ENCODE data around the gene CHD2. TPM values are rescaled to one million over a fixed set of nuclear protein-coding genes. Genes with fewer than 3 reads are reported as not detected.
"Not testable (repeated sequence)": the region's sequence is repeated elsewhere in the genome, so short reads cannot be mapped to it uniquely, and the experiment has no call there.

The CHD2 gene
- total RNA-seq, 2 experiments from 2014 or later = 164 to 185 TPM

DNA sequence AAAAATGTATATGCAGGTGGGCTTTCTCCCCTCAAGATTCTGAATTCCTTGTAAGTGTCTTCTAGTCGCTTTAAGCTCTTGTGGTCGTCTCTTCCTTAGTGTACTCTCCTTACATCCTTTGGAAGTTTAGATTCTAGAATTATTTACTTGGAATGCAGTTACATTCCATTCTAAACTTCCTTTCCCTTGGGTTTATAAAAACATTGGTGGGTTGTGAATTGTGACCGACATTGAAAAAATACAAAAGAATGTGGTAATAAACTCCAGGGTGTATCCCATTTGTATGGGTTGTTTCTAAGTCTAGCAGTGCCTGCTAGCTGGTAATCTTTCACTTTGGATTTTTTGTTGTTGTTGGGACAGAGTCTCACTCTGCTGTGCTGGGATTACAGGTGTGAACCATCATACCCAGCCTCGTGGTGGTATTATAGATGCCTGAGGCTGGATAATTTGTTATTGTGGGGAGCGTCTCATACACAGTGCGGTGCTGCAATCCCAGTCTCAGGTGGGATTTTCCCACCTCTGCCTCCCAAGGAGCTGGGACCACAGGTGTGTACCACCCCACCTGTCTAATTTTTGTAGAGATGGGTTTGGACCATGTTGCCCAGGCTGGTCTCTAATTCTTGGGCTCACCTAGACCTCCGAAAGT lies 9.1 kb downstream of the CHD2 start:
- Mint-ChIP-seq H3K36me3 (ENCODE audit: low read depth) (peaks cover 63% of the 10 kb centered on the region), H3K27me3 (ENCODE audit: low read depth) (peaks cover under 1% of the 10 kb centered on the region), H3K9me3 (no peaks in the 10 kb centered on the region), H3K27ac (peak overlapping the region; percentile 100), H3K4me3 (peak overlapping the region; percentile 92), H3K4me1 (ENCODE audit: low read depth) (peaks cover 89% of the 10 kb centered on the region)
- CTCF ChIA-PET = interaction anchor here (0.6 to 5.2 kb wide), 6 partner anchors 9 to 112 kb away, joined by 3 to 24 read pairs (median 10); no protein-coding TSS in a partner anchor
- intact Hi-C loops (cut with micrococcal nuclease) = loop anchor here (10.0 kb wide), 1 partner anchor 1326 kb away; the partner anchor contains the start of gene MCTP2
- DNase-seq = peak; percentile 8

DNA sequence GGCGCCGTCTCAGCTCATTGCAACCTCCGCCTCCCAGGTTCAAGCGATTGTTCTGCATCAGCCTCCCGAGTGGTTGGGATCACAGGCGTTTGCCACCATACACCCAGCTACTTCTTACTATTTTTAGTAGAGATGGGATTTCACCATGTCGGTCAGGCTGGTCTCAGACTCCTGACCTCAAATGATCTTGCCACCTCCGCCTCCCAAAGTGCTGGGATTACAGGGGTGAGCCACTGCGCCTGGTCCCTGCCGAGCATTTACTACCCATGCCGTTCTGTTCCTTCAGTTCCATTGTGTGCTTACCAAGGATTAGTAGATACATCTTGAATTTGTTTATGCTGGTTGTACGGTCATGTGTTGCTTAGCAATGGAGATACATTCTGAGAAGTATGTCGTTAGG lies 10.3 kb downstream of the CHD2 start:
- H3K9me3 Mint-ChIP-seq = no peaks in the 10 kb centered on the region
- peaks cover 58% of the 10 kb centered on the region for H3K36me3 Mint-ChIP-seq (ENCODE audit: low read depth)
- intact Hi-C loops (cut with micrococcal nuclease) = no loop called here
- H3K27me3 Mint-ChIP-seq (ENCODE audit: low read depth) = no peaks in the 10 kb centered on the region
- peak overlapping the region; percentile 98 for H3K27ac Mint-ChIP-seq
- no peak for DNase-seq
- H3K4me1 Mint-ChIP-seq (ENCODE audit: low read depth) = peaks cover 93% of the 10 kb centered on the region
- peak overlapping the region; percentile 41 for H3K4me3 Mint-ChIP-seq
- CTCF ChIA-PET = interaction anchor here (3.5 kb wide), 1 partner anchor 113 kb away, joined by 16 read pairs; no protein-coding TSS in a partner anchor

DNA sequence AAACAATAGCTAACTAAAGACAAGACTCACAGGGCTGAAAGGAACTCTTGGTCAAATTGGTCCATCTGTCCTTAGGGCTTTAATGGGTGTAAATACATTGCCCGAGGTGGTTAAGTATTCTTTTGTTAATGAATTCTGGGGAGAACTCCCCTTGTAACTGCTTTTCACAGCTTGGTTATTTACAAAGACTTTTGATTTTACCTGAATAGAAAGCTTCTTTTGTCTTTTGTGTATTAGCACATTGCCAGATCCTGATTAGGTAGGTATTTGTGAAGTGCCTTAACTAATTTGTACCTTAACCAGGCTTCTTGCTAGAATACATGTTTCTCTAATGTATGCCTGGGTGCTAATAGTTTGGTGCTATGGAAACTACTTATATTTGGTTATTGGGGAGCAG lies 14.0 kb downstream of the CHD2 start:
- Mint-ChIP-seq H3K4me3 (peak overlapping the region; percentile 88), H3K27me3 (ENCODE audit: low read depth) (no peaks in the 10 kb centered on the region), H3K9me3 (no peaks in the 10 kb centered on the region), H3K36me3 (ENCODE audit: low read depth) (peaks cover 63% of the 10 kb centered on the region), H3K4me1 (ENCODE audit: low read depth) (peaks cover 82% of the 10 kb centered on the region), H3K27ac (peak overlapping the region; percentile 98)
- CTCF ChIA-PET = interaction anchor here (0.6 to 8.8 kb wide), 6 partner anchors 11 to 125 kb away, joined by 3 to 61 read pairs (median 8); partner anchors contain the start of gene CHD2
- intact Hi-C loops (cut with micrococcal nuclease) = no loop called here
- no peak for DNase-seq

DNA sequence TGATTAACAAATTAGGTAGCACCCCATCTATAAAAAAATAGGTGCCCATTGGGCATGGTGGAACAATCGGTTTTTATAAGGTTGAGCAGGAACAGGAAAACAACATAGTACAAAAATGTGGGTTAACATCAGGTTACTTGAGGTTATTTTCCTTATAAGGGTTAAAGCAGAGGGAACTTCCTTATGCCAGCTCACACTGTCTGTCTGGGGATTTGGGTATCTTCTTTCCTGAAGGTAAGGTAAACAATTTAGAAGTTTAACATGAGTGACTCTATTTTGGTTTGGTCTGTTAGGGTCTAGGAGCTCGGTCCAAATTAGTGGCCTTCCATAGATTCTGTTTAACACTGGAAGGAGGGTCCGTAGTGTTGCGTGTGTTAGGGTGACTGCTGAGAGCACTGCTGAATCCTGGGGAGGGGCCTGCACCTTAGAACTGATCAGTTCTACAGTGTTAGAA lies 14.7 kb downstream of the CHD2 start:
- CTCF ChIA-PET = interaction anchor here (0.6 to 8.8 kb wide), 8 partner anchors 8 to 125 kb away, joined by 3 to 61 read pairs (median 6); partner anchors contain the start of gene CHD2
- no peaks in the 10 kb centered on the region for H3K9me3 Mint-ChIP-seq
- peaks cover 82% of the 10 kb centered on the region for H3K4me1 Mint-ChIP-seq (ENCODE audit: low read depth)
- peak overlapping the region; percentile 88 for H3K4me3 Mint-ChIP-seq
- no peaks in the 10 kb centered on the region for H3K27me3 Mint-ChIP-seq (ENCODE audit: low read depth)
- DNase-seq = no peak
- peak overlapping the region; percentile 98 for H3K27ac Mint-ChIP-seq
- peaks cover 61% of the 10 kb centered on the region for H3K36me3 Mint-ChIP-seq (ENCODE audit: low read depth)
- intact Hi-C loops (cut with micrococcal nuclease) = no loop called here

DNA sequence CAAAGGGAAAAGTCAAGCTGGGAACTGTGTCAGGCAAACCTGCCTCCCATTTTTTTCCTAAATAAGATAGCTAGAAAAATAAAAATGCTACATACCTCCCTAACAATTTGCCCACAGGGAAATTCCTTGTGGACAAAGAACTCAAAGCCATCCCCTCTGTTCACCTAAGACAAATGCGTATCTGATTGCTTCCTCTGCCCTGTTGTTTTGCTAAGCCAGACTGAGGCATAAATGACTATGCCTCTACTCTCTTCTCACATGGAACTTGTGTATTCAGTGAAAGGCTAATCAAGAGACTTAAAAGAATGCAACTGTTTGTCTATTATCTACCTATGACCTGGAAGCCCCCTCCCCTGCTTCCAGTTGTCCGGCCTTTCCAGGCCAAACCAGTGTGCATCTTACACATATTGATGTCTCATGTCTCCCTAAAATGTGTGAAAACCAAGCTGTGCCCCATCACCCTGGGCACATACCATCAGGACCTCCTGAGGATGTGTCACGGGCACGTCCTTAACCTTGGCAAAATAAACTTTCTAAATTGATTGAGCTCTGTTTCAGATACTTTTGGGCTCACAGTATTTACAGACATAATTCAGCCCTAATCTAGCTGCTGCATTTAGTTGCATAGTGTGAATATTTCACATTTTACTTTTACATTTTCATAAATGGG lies 15.8 kb downstream of the CHD2 start:
- H3K36me3 Mint-ChIP-seq (ENCODE audit: low read depth) = peaks cover 60% of the 10 kb centered on the region
- no peaks in the 10 kb centered on the region for H3K27me3 Mint-ChIP-seq (ENCODE audit: low read depth)
- H3K4me3 Mint-ChIP-seq = peak overlapping the region; percentile 65
- CTCF ChIA-PET = interaction anchor here (0.6 to 8.8 kb wide), 12 partner anchors 9 to 827 kb away, joined by 3 to 61 read pairs (median 6); partner anchors contain the start of gene CHD2
- no peak for DNase-seq
- intact Hi-C loops (cut with micrococcal nuclease) = no loop called here
- H3K27ac Mint-ChIP-seq = peak overlapping the region; percentile 98
- H3K9me3 Mint-ChIP-seq = no peaks in the 10 kb centered on the region
- H3K4me1 Mint-ChIP-seq (ENCODE audit: low read depth) = peaks cover 85% of the 10 kb centered on the region

DNA sequence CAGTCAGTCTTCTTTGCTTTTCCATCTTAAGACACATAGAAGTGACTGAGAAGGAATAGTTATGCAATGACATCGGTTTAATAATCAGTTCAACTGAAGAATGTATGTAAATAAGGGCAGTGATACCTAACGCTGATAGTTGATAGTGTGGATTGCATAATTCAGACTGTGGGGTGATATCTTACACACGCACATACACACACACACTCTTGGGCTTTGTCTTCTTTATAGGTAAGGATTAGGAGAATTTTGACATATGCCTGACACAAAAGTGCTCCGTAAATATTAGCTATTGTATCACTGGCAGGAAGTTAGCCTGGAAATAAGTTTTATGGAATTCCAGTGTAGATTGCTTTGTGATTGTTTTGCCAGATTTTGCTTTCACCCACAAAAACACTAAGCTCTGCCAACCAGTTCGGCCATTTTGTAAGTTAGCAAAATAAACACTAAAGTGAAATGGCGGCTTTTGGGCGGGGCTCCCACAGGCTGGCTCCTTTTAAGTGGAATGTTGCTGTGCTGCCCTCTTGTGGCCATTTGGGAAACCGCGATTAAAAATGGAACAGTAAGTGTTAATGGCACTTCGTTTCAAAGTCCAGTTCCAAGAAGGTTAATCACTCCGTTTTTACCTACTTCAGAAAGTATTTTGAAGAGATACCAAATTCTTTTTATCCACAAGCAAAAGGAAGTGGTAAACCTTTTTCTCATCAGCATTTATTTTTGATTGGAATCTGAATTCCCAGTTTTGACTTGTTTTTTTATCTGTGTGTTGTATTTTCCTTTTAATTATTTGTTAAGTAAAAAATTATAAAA lies 17.7 kb downstream of the CHD2 start:
- H3K27ac Mint-ChIP-seq = peak overlapping the region; percentile 98

DNA sequence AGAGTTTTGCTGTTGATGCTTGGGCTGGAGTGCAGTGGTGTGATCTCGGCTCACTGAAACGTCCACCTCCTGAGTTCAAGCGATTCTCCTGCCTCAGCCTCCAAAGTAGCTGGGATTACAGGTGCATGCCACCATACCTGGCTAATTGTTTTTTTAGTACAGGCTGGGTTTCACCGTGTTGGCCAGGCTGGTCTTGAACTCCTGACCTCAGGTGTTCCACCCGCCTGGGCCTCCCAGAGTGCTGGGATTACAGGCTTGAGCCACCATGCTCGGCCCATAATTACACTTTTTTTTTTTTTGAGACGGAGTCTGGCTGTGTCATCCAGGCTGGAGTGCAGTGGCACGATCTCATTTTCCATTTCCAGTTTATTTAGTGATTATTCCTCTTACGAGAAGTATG lies 18.8 kb downstream of the CHD2 start:
- H3K27me3 Mint-ChIP-seq (ENCODE audit: low read depth); DNase-seq; H3K4me3 Mint-ChIP-seq; H3K9me3 Mint-ChIP-seq: not testable (repeated sequence)
- intact Hi-C loops (cut with micrococcal nuclease) = loop anchor here (1.0 kb wide), 6 partner anchors 15 to 122 kb away; no protein-coding TSS in a partner anchor
- CTCF ChIA-PET = interaction anchor here (0.7 to 8.8 kb wide), 5 partner anchors 12 to 281 kb away, joined by 3 to 61 read pairs (median 24); no protein-coding TSS in a partner anchor
- peaks cover 85% of the 10 kb centered on the region for H3K4me1 Mint-ChIP-seq (ENCODE audit: low read depth)
- H3K27ac Mint-ChIP-seq = peak overlapping the region; percentile 7
- H3K36me3 Mint-ChIP-seq (ENCODE audit: low read depth) = peaks cover 56% of the 10 kb centered on the region

More for the DNA sequence above, 17.7 kb downstream of the CHD2 start:
- CTCF ChIA-PET = interaction anchor here (0.6 to 8.8 kb wide), 10 partner anchors 11 to 120 kb away, joined by 3 to 61 read pairs (median 5); no protein-coding TSS in a partner anchor
- no peaks in the 10 kb centered on the region for H3K27me3 Mint-ChIP-seq (ENCODE audit: low read depth)
- intact Hi-C loops (cut with micrococcal nuclease) = loop anchor here (1.0 kb wide), 6 partner anchors 14 to 121 kb away; no protein-coding TSS in a partner anchor
- peak; percentile 98 for DNase-seq
- no peaks in the 10 kb centered on the region for H3K9me3 Mint-ChIP-seq
- peak overlapping the region; percentile 41 for H3K4me3 Mint-ChIP-seq
- peaks cover 85% of the 10 kb centered on the region for H3K4me1 Mint-ChIP-seq (ENCODE audit: low read depth)
- peaks cover 54% of the 10 kb centered on the region for H3K36me3 Mint-ChIP-seq (ENCODE audit: low read depth)

DNA sequence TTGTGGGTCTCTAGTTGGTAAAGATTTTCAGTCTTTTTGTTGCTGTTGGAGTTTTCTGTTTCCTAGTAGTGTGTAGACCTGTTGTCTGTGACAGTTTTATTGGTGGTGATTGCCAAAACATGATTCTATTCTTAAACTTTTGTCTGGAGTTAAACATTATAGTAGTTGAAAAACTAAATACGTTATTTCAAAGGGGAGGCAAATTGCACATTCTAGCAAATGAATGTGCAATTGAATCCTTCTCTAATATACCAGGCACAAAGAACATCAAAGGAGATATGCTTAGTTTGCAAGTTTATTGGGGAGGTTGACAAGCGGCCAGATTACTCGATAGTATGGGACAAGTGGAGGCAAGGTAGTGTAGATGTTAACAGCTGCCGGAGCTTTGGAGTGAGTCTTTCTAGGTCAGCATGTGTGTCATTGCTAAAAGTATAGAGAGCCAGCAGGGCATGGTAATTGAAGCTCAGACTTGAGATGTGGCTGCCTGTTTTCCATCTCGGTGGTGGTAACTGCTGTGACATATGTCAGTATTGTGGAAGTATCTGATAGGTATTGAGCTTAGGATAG lies 20.6 kb downstream of the CHD2 start:
- H3K9me3 Mint-ChIP-seq = no peaks in the 10 kb centered on the region
- CTCF ChIA-PET = interaction anchor here (0.7 to 2.2 kb wide), 10 partner anchors 13 to 124 kb away, joined by 3 to 23 read pairs (median 4); partner anchors contain the start of gene CHD2
- DNase-seq = no peak
- no peak overlapping the region for H3K4me3 Mint-ChIP-seq
- peaks cover 85% of the 10 kb centered on the region for H3K4me1 Mint-ChIP-seq (ENCODE audit: low read depth)
- intact Hi-C loops (cut with micrococcal nuclease) = loop anchor here (2.0 to 5.0 kb wide), 4 partner anchors 38 to 293 kb away; no protein-coding TSS in a partner anchor
- H3K27ac Mint-ChIP-seq = peak overlapping the region; percentile 89
- peaks cover 64% of the 10 kb centered on the region for H3K36me3 Mint-ChIP-seq (ENCODE audit: low read depth)
- no peaks in the 10 kb centered on the region for H3K27me3 Mint-ChIP-seq (ENCODE audit: low read depth)

DNA sequence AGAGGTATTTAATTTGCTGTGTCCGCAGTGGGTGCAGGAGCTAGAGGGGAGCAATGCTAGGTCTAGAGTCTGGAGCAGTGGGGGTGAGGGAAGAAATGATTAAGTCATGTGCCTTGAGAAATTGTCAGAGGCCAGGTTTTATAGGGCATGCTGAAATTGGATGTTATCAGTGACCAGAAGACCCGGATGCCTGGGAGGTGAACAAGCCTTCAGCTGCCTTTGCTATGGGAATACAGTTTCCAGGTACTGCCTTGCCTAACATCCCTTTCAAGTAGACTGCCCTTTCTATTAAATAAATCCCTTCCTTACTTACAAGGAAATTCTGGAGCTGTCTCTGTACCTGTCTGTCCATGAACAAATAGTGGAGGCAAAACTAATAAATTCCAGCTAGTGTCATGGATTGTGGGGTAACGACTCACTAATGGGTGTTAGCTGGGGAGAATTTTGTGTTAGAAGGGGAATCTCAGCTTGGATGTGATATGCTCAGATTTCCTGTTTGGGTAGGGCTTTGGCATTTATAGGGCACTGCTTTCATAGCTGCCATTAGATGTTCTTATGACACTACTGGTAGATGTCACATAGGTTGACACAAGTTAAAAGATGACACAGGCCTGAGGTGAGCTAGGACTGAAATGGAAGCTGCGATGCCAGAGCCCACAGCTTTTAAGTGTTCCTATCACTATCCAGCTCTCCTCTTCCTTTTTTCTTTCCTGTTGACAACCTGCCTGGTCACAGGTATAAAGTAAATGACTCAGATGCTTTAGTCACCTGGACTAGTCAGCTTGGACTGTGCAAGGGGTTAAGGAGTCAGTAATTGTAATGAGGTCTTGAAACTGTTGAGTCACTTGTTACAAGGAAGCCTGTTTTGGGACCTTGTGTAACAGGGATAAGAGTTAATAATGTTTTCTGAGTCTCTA lies 21.3 kb downstream of the CHD2 start:
- peak; percentile 58 for DNase-seq
- H3K27ac Mint-ChIP-seq = peak overlapping the region; percentile 89
- intact Hi-C loops (cut with micrococcal nuclease) = loop anchor here (2.0 to 5.0 kb wide), 5 partner anchors 21 to 294 kb away; no protein-coding TSS in a partner anchor
- CTCF ChIA-PET = interaction anchor here (0.8 to 2.2 kb wide), 10 partner anchors 13 to 124 kb away, joined by 3 to 23 read pairs (median 4); partner anchors contain the start of gene CHD2
- peaks cover 64% of the 10 kb centered on the region for H3K36me3 Mint-ChIP-seq (ENCODE audit: low read depth)
- H3K27me3 Mint-ChIP-seq (ENCODE audit: low read depth) = no peaks in the 10 kb centered on the region
- no peaks in the 10 kb centered on the region for H3K9me3 Mint-ChIP-seq
- peaks cover 85% of the 10 kb centered on the region for H3K4me1 Mint-ChIP-seq (ENCODE audit: low read depth)
- H3K4me3 Mint-ChIP-seq = peak overlapping the region; percentile 30

DNA sequence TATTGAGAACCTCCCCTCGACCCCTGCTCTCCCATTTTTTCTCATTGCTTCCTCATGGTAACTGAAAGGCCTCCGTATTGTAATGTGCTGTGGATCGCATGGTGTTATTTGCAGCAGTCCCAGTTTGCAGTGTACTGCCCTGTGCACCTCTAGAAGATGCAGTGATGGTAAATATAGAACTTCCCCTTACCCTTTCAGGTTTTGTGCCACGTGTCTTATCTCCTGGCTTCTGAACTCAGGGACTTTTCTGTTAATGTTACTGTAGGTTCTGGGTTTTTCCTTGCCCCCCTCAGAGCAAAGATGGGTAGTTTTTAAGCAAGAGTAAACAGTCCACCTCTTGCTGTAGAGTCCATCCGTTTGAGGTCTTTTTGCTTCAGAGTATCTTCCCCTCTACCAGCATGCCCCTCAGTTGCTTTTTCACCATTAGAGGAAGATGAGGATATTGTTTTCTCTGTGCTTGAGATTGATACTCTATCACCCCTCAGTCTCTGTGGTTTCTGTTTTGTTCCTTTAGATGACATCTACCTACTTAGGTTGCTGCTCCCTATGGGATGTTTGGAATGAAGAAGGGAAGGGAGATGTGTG lies 22.4 kb downstream of the CHD2 start:
- intact Hi-C loops (cut with micrococcal nuclease) = loop anchor here (2.0 to 5.0 kb wide), 2 partner anchors 20 to 295 kb away; no protein-coding TSS in a partner anchor
- H3K9me3 Mint-ChIP-seq = no peaks in the 10 kb centered on the region
- peaks cover 83% of the 10 kb centered on the region for H3K4me1 Mint-ChIP-seq (ENCODE audit: low read depth)
- CTCF ChIA-PET = interaction anchor here (1.3 to 2.2 kb wide), 4 partner anchors 32 to 126 kb away, joined by 3 to 23 read pairs (median 8); no protein-coding TSS in a partner anchor
- H3K4me3 Mint-ChIP-seq = peak overlapping the region; percentile 35
- peak overlapping the region; percentile 89 for H3K27ac Mint-ChIP-seq
- H3K27me3 Mint-ChIP-seq (ENCODE audit: low read depth) = no peaks in the 10 kb centered on the region
- no peak for DNase-seq
- peaks cover 66% of the 10 kb centered on the region for H3K36me3 Mint-ChIP-seq (ENCODE audit: low read depth)

Measured in activated naive CD4-positive, alpha-beta T cell treated with anti-CD3 and anti-CD28 coated beads for 36 hours (primary cell).